Activated CD4-positive, CD25-positive, alpha-beta regulatory T cell treated with anti-CD3 and anti-CD28 coated beads, Interleukin-2, amount 50 U/mL, for 72 hours (primary cell): ENCODE data around the gene OLFML2A.

Experiments
- DNase-seq: peaks from one replicate; pipeline ENCODE4 v3.0.0; 2021

Gene OLFML2A

DNA sequence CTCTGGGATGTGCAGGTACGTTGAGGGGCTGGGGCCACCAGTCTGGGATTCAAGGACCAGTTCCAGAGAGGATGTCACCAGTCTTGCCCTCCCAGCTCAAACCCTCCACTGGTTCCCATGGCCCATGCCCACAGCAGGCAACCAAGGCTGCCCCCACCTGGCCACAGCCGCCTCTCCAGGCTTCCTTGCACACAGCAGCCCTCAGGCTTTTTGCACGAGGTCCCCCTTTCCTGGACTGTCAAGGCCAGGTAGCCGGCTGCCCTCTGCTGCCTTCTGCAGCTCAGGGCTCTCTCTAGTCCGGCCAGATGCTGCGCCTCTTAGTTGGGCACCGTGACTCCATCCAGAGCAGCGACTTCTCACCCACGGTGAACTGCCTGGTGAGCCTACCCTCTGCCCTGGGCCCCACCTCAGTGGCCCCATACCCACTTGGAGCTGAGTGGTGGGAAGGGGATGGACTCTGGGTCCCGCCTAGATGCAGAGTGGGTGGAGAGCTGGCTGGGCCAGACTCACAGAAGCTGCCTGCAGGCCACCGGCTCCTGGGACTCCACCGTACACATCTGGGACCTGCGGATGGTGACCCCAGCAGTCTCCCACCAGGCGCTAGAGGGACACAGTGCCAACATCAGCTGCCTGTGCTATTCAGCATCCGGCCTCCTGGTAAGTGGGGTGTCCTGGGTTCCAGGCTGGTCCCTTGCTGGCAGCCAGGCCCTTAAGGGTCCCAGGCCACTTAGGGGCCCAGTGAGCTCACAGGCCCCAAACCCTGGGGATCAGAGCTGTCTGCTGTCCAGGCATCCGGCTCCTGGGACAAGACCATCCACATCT lies 79.2 kb downstream of the OLFML2A start:
- DNase-seq: no peak

DNA sequence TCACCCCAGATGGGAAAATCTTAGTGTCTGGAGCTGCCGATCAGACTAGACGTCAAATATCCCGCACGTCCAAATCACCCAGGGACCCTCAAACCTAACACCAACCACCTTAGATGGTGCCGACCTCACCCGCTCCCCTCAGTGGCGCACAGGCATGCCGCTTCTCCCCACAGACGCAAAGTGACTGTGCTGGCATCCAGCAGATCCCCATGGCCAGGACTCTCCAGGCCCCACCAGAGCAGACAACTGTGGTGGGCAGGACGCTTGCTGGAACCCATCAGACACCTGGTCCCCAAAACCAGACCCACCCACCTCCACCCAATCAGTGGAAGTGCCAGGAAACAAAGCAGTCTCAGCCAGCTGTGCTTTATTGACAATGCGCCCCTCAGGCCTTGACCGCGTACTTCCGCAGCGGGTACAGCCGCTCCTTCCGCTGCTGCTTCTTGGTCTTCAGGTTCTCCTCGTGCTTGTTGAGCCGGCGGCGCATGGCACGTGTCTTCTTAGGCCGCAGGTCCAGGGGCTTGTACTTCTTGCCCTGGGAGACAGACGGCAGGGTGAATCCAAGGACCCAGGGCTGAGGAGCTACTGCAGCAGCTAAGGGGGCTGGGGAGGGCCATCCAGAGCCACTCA lies 80.7 kb downstream of the OLFML2A start:
- DNase-seq: no peak

DNA sequence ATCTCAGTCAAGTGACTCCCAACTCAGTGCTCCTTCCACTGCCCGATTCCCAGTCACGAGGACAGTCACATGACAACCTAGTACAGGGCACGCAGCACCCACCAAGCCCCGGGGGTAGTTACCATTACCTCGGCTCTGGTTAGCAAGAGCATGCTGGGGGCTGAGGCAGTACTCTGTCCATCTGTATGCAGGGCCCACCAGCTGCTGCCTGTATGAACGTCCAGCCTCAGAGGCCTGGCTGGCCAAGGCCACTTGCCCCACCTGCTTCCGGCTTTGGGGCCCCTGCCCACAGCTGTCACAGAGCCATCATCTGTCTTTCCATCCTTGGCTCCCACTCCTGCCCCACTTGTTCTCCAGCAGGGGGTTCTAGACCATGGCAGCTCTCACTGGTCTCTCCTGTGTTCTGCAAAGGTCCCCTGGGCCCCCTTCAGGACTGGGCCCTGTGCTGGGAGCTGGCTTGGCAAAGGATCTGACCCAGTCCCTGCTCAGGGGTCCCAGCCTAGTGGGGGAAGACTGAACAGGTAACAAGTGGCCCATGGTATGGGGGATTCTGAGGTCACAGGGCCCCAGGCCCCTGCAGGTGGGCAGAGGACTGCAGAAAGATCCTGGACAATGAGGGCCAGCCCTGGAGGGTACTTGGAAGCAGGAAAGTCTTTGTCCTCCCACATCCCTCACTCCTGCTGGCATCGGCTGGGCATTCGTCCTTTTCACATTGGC lies 81.6 kb downstream of the OLFML2A start:
- no peak for DNase-seq

DNA sequence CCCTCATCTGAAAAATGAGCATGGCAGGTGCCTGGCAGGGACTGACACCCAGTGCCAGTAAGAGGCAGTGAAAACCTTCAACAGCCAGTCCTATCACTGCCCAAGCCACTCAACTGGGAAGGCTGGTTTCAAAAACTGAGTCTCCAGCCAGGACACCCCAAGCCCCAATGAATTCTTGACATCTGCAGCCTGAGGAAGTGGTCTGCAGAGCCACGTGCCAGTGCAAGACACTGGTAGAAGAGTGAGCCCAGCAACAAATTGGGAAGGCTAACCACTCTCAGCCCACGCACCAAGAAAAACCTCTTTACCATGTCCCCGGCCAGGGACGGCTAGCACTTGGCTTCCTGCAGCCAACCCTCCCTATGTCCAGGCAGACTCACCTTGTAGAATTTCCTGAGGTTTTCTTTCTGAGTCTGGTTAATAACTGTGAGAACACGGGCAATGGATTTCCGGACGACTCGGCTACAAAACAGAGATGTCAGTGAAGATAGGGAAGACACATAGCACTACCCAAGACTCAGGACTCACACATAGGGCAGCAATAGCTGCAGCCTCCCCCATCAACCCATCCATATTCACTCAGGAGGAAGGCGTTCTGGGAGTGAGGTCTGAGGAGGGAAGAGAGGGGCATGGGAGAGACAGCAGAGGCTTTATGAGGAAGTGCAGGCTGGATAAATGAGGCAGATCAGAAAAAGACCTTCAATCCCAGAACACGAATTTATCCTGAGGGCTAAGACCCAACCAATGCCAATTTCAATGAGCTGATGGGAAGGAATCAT lies 83.1 kb downstream of the OLFML2A start:
- no peak for DNase-seq

DNA sequence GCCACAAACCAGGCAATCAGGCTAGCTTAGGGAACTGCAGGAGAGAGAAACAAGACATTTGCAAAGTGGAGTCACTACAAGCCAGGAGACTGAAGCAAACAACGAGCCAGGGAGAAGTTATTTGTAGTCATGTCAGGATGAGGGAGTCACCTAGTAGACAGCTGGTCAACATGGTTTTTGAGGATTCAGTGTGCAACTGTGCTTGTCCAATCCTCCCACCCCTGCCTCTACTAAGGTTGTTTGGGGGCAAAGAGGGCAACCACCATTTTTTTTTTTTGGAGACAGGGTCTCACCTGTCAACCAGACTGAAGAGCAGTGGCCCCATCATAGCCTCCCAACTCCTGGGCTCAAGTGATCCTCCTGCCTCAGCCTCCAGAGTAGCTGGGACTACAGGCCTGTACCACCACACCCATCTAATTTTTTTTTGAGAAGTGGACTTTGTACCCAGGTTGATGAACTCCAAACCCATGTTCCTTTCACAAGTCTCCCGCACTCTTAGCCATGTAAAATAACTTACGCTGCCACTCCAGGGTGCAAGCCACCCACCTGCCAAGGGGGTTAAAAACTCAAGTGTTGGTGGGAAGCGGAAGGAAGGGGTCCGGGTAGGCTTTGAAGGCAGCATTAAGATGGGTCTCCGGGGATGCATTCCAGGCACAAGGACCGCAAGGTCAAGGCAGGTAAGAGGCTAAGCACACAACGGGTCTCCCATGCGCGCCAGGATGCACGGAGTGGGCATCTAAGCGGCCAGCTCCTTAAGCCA lies 83.8 kb downstream of the OLFML2A start:
- no peak for DNase-seq

DNA sequence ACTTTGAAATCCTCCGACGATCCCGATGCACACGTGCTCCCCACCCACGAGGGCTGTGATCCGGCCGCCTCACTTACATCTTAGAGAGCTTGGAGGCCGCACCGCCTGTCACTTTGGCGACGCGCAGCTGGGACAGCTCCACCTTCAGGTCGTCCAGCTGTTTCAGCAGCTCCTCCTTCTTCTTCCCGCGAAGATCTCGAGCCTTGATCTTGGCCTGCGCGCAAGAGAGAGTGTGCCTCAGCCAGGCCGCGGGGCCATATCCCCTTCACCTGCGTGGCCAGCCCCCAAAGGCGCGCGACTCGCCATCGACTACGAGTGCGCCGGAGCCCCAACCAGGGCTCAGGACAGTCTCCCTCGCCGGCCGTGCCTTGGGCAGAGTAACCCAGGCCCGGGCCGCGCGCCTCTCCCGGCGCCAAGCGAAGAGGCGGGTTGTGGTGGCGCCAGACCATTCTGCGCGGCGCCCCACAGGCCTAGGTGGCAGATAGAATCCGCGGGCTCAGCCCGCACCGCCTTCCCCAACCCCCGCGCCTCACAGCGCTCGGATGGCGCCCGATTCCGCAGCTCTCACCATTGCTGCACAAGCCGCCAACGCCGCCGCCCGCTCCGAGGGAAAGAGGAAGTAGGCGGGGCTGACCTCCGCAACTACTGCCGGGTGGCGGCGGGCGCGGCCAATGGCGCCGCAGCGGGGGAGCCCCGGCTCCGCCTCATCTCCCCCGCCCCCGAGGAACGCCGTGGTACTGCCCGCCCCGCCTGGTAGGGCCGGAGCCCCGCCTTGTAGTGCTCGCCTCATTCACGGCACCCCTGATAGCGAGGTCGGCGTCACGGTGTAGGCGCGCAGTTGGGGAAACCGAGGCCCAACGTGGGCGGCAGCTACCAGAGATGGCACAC lies 84.7 kb downstream of the OLFML2A start, which contains the start of the genes ARPC5L and RPL35:
Gene ARPC5L, plus strand, starts transcription at position 789 of the 888 bp plus-strand sequence. CDS start 7,161 bp downstream, outside the sequence.
Gene RPL35, minus strand, starts transcription at position 616 of the 888 bp plus-strand sequence. Its CDS starts 45 bp downstream, at position 571.
- peak; percentile 97 for DNase-seq

DNA sequence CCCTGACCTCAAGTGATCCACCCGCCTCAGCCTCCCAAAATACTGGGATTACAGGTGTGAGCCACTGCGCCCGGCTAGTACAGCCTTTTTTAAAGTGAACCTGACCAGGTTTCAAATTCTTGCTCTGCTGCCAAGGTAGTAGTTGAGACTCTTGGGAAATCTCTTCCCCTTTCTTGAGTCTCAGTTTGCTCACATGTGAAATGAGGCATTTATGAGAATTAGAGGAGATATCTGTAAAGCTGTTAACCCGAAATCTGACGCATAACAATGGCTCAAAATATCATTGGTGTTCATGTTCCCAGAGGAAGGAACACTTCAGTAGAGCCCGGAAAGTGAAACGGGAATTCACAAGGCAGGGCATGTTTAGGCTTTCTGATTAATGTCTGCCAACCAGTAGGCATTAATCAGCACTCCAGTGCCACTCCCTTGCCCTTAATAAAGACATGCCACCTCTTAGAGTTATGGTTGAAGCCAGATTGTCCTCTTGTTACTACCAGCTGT lies 86.5 kb downstream of the OLFML2A start:
- no peak for DNase-seq
